Nephron (organoid): ENCODE data around the gene FLRT1.
A peak's percentile ranks its signal among the peaks of the same experiment; 100 is the strongest.

Experiments used
- H3K27ac Mint-ChIP-seq, 3 experiments: 2 replicates each; pipeline ENCODE4 v1.8.0; 2020; ENCODE audit warnings: mixed read lengths in 3 of 3, mild to moderate bottlenecking in 2 of 3, moderate library complexity in 1 of 3
- H3K27me3 Mint-ChIP-seq: 2 replicates; pipeline ENCODE4 v1.8.0; 2021; ENCODE audit warnings: low read depth, mild to moderate bottlenecking, moderate library complexity, mixed read lengths
- H3K36me3 Mint-ChIP-seq: 2 replicates; pipeline ENCODE4 v1.8.0; 2020; ENCODE audit warnings: low read depth, mixed read lengths
- H3K4me1 Mint-ChIP-seq: 2 replicates; pipeline ENCODE4 v1.8.0; 2020; ENCODE audit warnings: mixed read lengths
- H3K4me3 Mint-ChIP-seq, 3 experiments: 2 replicates each; pipeline ENCODE4 v1.8.0; 2020; ENCODE audit warnings: mild to moderate bottlenecking in 3 of 3, mixed read lengths in 3 of 3, moderate library complexity in 2 of 3
- H3K9me3 Mint-ChIP-seq: 2 replicates; pipeline ENCODE4 v1.8.0; 2020; ENCODE audit warnings: mixed read lengths
- TF ChIP-seq, protein P1 (sequence below), 3 experiments: fragments of 200-600 bp; sonication (generic); IDR thresholded peaks; one replicate each; pipeline ENCODE4 v1.5.0; 2021; ENCODE audit warnings: antibody characterized with exemption in 3 of 3; ENCODE audit not compliant: unreplicated experiment in 3 of 3

The FLRT1 gene

DNA sequence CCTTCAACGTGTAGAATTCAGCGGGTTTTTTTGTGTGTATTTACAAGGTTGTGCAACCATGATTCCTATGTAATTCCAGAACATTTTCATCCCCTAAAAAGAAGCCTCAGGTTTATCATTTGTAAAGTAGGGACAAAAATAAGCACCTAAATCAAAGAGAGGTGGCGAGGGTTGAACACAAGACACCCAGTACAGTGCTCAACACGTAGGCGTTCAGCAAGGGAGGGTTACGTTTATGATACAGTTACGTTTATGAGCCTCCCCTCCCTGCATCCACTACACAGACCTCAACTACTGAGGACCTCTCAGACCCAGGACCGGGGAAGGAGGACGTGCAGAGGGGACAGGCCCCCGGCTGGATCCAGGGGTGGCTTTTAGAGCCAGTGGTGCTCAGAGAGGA is 44.7 kb downstream of the FLRT1 start:
- Mint-ChIP-seq H3K27ac (peak overlapping the region in 1 of 3 experiments; percentile 62), H3K4me3 (no peak overlapping the region), H3K9me3 (no peaks in the 10 kb centered on the region), H3K27me3 (peaks cover 20% of the 10 kb centered on the region), H3K36me3 (no peaks in the 10 kb centered on the region), H3K4me1 (peaks cover 52% of the 10 kb centered on the region)
- TF ChIP-seq, protein P1, sequence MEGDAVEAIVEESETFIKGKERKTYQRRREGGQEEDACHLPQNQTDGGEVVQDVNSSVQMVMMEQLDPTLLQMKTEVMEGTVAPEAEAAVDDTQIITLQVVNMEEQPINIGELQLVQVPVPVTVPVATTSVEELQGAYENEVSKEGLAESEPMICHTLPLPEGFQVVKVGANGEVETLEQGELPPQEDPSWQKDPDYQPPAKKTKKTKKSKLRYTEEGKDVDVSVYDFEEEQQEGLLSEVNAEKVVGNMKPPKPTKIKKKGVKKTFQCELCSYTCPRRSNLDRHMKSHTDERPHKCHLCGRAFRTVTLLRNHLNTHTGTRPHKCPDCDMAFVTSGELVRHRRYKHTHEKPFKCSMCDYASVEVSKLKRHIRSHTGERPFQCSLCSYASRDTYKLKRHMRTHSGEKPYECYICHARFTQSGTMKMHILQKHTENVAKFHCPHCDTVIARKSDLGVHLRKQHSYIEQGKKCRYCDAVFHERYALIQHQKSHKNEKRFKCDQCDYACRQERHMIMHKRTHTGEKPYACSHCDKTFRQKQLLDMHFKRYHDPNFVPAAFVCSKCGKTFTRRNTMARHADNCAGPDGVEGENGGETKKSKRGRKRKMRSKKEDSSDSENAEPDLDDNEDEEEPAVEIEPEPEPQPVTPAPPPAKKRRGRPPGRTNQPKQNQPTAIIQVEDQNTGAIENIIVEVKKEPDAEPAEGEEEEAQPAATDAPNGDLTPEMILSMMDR (IDR thresholded peaks at IDR 0.05; ENCODE audit: unreplicated experiment in 3 of 3): no peak

DNA sequence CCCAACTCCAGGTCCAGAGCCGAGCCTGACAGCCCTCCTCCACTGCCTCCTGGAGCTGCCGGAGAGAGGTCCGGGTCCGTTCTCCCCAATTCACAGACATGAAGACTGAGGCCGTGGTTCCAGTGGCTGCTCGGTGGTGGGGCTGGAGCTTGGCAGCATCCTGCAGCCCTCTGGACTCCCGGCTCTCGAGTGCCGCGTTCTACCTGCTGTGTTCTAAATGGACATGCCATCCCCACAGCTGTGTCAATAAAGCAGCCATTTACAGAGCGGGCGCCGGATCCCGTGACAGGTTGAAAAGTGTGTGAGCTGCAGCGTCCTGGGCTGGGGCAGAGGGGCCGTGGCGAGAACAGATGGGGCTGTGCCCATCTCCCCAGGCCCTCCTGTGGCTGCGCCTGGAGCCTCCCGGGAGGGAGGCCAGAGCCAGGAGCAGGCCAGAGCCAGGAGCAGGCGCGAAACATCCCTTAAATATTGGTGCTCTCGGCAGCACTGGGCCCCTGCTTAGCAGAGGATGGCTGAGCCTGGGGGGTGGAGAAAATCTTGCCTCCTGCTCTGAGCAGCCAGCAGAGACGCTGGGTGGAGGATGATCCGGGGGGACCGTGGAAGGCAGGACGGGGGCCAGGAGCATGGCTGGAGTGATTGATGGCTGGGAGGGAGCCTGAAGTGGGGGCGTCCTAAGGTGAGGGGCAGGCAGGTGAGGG is 46.2 kb downstream of the FLRT1 start:
- no peak overlapping the region for H3K27ac Mint-ChIP-seq
- peaks cover 18% of the 10 kb centered on the region for H3K27me3 Mint-ChIP-seq
- H3K4me3 Mint-ChIP-seq: no peak overlapping the region
- no peaks in the 10 kb centered on the region for H3K9me3 Mint-ChIP-seq
- TF ChIP-seq, protein P1 (IDR thresholded peaks at IDR 0.05; ENCODE audit: unreplicated experiment in 3 of 3): no peak
- peaks cover 51% of the 10 kb centered on the region for H3K4me1 Mint-ChIP-seq
- no peaks in the 10 kb centered on the region for H3K36me3 Mint-ChIP-seq

- TF ChIP-seq, protein P1 (IDR thresholded peaks at IDR 0.05; ENCODE audit: unreplicated experiment in 3 of 3): no peak
- Mint-ChIP-seq H3K27me3 (peaks cover 20% of the 10 kb centered on the region), H3K36me3 (no peaks in the 10 kb centered on the region), H3K4me3 (no peak overlapping the region), H3K4me1 (peaks cover 52% of the 10 kb centered on the region), H3K27ac (peak overlapping the region in 2 of 3 experiments; percentile 28 to 44), H3K9me3 (no peaks in the 10 kb centered on the region)
These were observed 47.8 kb downstream of the FLRT1 start for GRCh38 chr11:64083398-64084080.

- H3K9me3 Mint-ChIP-seq: no peaks in the 10 kb centered on the region
- no peak overlapping the region for H3K27ac Mint-ChIP-seq
- no peak overlapping the region for H3K4me3 Mint-ChIP-seq
- H3K27me3 Mint-ChIP-seq: peaks cover 22% of the 10 kb centered on the region
- H3K36me3 Mint-ChIP-seq: no peaks in the 10 kb centered on the region
- peaks cover 47% of the 10 kb centered on the region for H3K4me1 Mint-ChIP-seq
- TF ChIP-seq, protein P1 (IDR thresholded peaks at IDR 0.05; ENCODE audit: unreplicated experiment in 3 of 3): no peak
These were observed 48.6 kb downstream of the FLRT1 start for GRCh38 chr11:64084146-64084950.

DNA sequence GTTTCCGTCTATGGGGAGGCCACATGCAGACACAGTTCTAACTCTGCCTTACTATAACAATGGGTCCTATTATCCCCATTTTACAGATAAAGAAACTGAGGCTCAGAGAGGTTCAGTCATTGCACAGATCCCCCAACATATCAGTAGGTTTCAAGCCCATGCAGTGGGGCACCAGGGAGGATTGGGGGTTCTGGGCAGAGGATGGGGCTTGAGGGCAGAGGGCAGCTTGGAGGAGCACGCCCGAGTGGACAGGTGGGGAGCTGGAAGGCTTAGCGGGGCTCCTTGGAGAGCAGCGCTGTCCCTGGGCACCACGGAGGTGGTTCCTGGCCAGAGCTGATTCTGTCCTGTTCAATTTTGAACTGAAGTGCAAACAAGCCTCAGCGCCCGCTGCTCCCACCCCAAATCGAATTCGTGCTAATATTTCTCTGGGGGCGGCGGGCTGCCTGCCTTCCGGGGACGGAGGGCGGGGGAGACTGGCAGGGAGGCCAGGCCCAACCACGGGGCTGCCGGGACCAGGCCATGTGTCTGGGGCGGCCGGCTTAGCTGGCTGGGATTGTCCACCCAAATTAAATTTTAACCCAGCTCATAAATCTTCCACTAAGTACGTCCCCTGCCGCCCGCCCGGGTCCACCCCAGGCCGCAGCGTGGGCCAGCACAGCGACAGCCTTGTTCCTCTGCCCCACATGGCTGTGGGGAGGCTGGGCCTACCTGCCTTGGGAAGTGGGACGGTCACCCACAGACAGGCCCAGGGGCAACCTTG is 49.4 kb downstream of the FLRT1 start:
- Mint-ChIP-seq H3K36me3 (no peaks in the 10 kb centered on the region), H3K27me3 (peaks cover 20% of the 10 kb centered on the region)
- TF ChIP-seq, protein P1 (IDR thresholded peaks at IDR 0.05; ENCODE audit: unreplicated experiment in 3 of 3): no peak

More for the DNA sequence above, 49.4 kb downstream of the FLRT1 start:
- no peaks in the 10 kb centered on the region for H3K9me3 Mint-ChIP-seq
- H3K4me3 Mint-ChIP-seq: no peak overlapping the region
- H3K27ac Mint-ChIP-seq: peak overlapping the region in 1 of 3 experiments; percentile 65
- peaks cover 46% of the 10 kb centered on the region for H3K4me1 Mint-ChIP-seq
